DOHH2 (cell line): ENCODE measurements around the gene SNTA1.
A peak's percentile ranks its signal among the peaks of the same experiment; 100 is the strongest.

Source experiments
- H3F3A ChIP-seq: fragments of 200-600 bp; sonication (generic), shearing (Covaris generic); 2 replicates; pipeline ENCODE4 v1.6.0; 2016; ENCODE audit warnings: antibody characterized with exemption, mild to moderate bottlenecking; ENCODE audit not compliant: control insufficient read depth, insufficient read depth
- H3K27ac ChIP-seq: fragments of 200-600 bp; sonication (generic); 2 replicates; pipeline ENCODE4 v1.5.1; 2014; ENCODE audit warnings: low read depth, mild to moderate bottlenecking, low read length, moderate library complexity
- H3K27me3 ChIP-seq: fragments of 200-600 bp; sonication (generic); 2 replicates; pipeline ENCODE4 v1.6.1; 2014; ENCODE audit warnings: mild to moderate bottlenecking, low read length, mixed read lengths; ENCODE audit not compliant: control insufficient read depth
- H3K36me3 ChIP-seq: fragments of 200-600 bp; sonication (generic); 2 replicates; pipeline ENCODE4 v1.6.1; 2014; ENCODE audit warnings: mild to moderate bottlenecking, low read length, moderate library complexity, mixed read lengths; ENCODE audit not compliant: control insufficient read depth
- H3K4me1 ChIP-seq: fragments of 200-600 bp; sonication (generic); 2 replicates; pipeline ENCODE4 v1.6.1; 2014; ENCODE audit warnings: mild to moderate bottlenecking, low read length, mixed read lengths; ENCODE audit not compliant: control insufficient read depth
- H3K4me2 ChIP-seq: fragments of 200-600 bp; sonication (generic); 2 replicates; pipeline ENCODE4 v1.6.0; 2014; ENCODE audit warnings: mild to moderate bottlenecking, low read length, moderate library complexity
- H3K4me3 ChIP-seq: fragments of 200-600 bp; sonication (generic); 2 replicates; pipeline ENCODE4 v1.5.1; 2014; ENCODE audit warnings: mild to moderate bottlenecking, low read length, mixed read lengths
- H3K79me2 ChIP-seq: fragments of 200-600 bp; sonication (generic); 2 replicates; pipeline ENCODE4 v1.6.1; 2014; ENCODE audit warnings: mild to moderate bottlenecking, low read length, mixed read lengths; ENCODE audit not compliant: control insufficient read depth
- H3K9me2 ChIP-seq: fragments of 200-600 bp; sonication (generic); replicated peaks from 2 replicates; pipeline ENCODE4 v1.6.1; 2014; ENCODE audit warnings: mild to moderate bottlenecking, low read length, mixed read lengths; ENCODE audit not compliant: control insufficient read depth
- H3K9me3 ChIP-seq: fragments of 200-600 bp; sonication (generic); 2 replicates; pipeline ENCODE4 v1.6.1; 2014; ENCODE audit warnings: antibody characterized with exemption, low read length, mixed read lengths; ENCODE audit not compliant: control insufficient read depth, insufficient read depth
- H4K20me1 ChIP-seq: fragments of 200-600 bp; sonication (generic); 2 replicates; pipeline ENCODE4 v1.6.0; 2014; ENCODE audit warnings: low read depth, mild to moderate bottlenecking, antibody characterized with exemption, low read length, moderate library complexity; ENCODE audit not compliant: control insufficient read depth, insufficient read depth
- CTCF ChIP-seq: fragments of 200-600 bp; sonication (generic); IDR thresholded peaks from one replicate; pipeline ENCODE4 v1.5.1; 2014; ENCODE audit warnings: antibody characterized with exemption, mild to moderate bottlenecking, low read depth, low read length; ENCODE audit not compliant: poor library complexity, severe bottlenecking
- EZH2phosphoT487 ChIP-seq: fragments of 200-600 bp; sonication (generic); IDR thresholded peaks from 2 replicates; pipeline ENCODE4 v1.6.1; 2017; ENCODE audit warnings: borderline replicate concordance, mild to moderate bottlenecking, antibody characterized with exemption, low read length, moderate library complexity, mixed read lengths

Gene SNTA1

GRCh38 chr20:33411242-33411641 is 32.3 kb downstream of the SNTA1 start:
- H3K4me3 ChIP-seq: no peak overlapping the region
- TF ChIP-seq EZH2phosphoT487: no peak
- TF ChIP-seq CTCF: no peak
- H3K27ac ChIP-seq: no peak overlapping the region
- H3K79me2 ChIP-seq: 0 out of 2 replicates have a peak, but pooled peaks cover 2% of the 10 kb centered on the region
- no peaks in the 10 kb centered on the region for H3K9me3 ChIP-seq
- H3F3A ChIP-seq: peaks cover 9% of the 10 kb centered on the region; the same call in 1 of the 2 replicates
- no peaks in the 10 kb centered on the region for H3K27me3 ChIP-seq
- no peak overlapping the region for H3K4me2 ChIP-seq
- H3K9me2 ChIP-seq: no peaks in the 10 kb centered on the region
- no peaks in the 10 kb centered on the region for H4K20me1 ChIP-seq
- peaks cover 25% of the 10 kb centered on the region for H3K36me3 ChIP-seq
- peaks cover 26% of the 10 kb centered on the region for H3K4me1 ChIP-seq

GRCh38 chr20:33410081-33410742 is 33.4 kb downstream of the SNTA1 start:
- Histone ChIP-seq H3K4me2 (no peak overlapping the region), H3K4me1 (peaks cover 24% of the 10 kb centered on the region)

GRCh38 chr20:33408716-33409654 is 34.6 kb downstream of the SNTA1 start:
- peak overlapping the region; percentile 40 for H3K4me3 ChIP-seq

More at GRCh38 chr20:33410081-33410742, 33.4 kb downstream of the SNTA1 start:
- H3K79me2 ChIP-seq: 0 out of 2 replicates have a peak, but pooled peaks cover 2% of the 10 kb centered on the region
- H3K27me3 ChIP-seq: no peaks in the 10 kb centered on the region
- no peak overlapping the region for H3K27ac ChIP-seq
- H3K9me3 ChIP-seq: no peaks in the 10 kb centered on the region
- no peaks in the 10 kb centered on the region for H4K20me1 ChIP-seq
- H3K36me3 ChIP-seq: peaks cover 25% of the 10 kb centered on the region
- H3F3A ChIP-seq: peaks cover 9% of the 10 kb centered on the region; the same call in 1 of the 2 replicates
- no peak for TF ChIP-seq CTCF
- TF ChIP-seq EZH2phosphoT487: no peak
- no peaks in the 10 kb centered on the region for H3K9me2 ChIP-seq
- H3K4me3 ChIP-seq: no peak overlapping the region

More at GRCh38 chr20:33408716-33409654, 34.6 kb downstream of the SNTA1 start:
- Histone ChIP-seq H3K4me2 (peak overlapping the region; percentile 61), H3K27ac (peak overlapping the region; percentile 45), H3F3A (peaks cover 7% of the 10 kb centered on the region; the same call in 1 of the 2 replicates), H3K9me2 (no peaks in the 10 kb centered on the region), H3K36me3 (peaks cover 25% of the 10 kb centered on the region), H3K27me3 (no peaks in the 10 kb centered on the region), H3K4me1 (peaks cover 24% of the 10 kb centered on the region), H4K20me1 (no peaks in the 10 kb centered on the region), H3K79me2 (0 out of 2 replicates have a peak, but pooled peaks cover 2% of the 10 kb centered on the region), H3K9me3 (no peaks in the 10 kb centered on the region)
- TF ChIP-seq EZH2phosphoT487 (no peak), CTCF (no peak)
